ENCODE measurements around the gene MPPE1. TPM values are rescaled to one million over a fixed set of nuclear protein-coding genes. Genes with fewer than 3 reads are reported as not detected.

Gene MPPE1
- total and polyA plus RNA-seq, 2 donors from 2014 or later, result 48.1 to 71.8 TPM

DNA sequence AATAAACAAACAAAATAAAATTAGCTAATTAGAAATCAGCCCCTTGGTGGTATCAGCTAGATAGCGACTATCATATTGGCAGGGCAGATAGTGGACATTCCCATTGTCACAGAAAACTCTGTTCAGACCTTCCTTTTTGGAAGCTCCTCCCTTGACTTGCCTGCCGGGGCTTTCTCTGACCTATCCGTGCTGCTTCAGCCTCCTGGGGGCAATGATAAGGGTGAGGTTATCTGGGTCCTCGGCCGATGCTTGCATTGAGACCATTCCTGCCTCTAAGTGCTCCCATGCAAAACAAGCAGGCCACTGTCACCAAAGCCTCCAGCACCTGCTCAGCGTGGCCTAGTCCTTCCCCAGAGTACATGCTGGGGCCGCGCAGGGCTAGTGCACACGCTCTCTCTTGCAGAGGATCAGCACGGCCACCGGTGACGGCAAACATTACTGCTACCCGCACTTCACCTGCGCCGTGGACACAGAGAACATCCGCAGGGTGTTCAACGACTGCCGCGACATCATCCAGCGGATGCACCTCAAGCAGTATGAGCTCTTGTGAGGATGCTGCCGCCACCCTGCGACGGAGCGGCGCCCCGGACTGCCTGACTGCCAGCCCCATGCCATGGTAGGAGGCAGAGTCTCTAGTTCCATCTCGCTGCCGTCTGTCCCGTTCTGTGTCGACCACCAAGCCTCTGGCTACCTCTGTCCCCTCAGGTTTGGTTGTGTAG is 27.4 kb downstream of the MPPE1 start:
- DNase-seq, result no peak
- Histone ChIP-seq H3K9me3 (ENCODE audit: control insufficient read depth in 2 of 3, insufficient read depth in 1 of 3, low read length in 3 of 3) (no peaks in the 10 kb centered on the region), H3K9ac (ENCODE audit: low read length in 3 of 3) (no peak overlapping the region), H3K4me1 (ENCODE audit: control insufficient read depth in 2 of 3, insufficient read depth in 2 of 3, low read depth in 1 of 3, low read length in 3 of 3) (peaks cover 0 to 5% (median 4%) of the 10 kb centered on the region in 3 donors), H3K4me3 (ENCODE audit: low read length in 3 of 3) (no peak overlapping the region), H3K36me3 (ENCODE audit: control insufficient read depth in 2 of 3, insufficient read depth in 3 of 3, low read length in 3 of 3) (peaks cover 0 to 7% (median 6%) of the 10 kb centered on the region in 3 donors), H3K27ac (ENCODE audit: low read depth in 2 of 2, low read length in 2 of 2) (no peak overlapping the region), H3K27me3 (ENCODE audit: control insufficient read depth, insufficient read depth, low read length) (no peaks in the 10 kb centered on the region)
- no peak for FAIRE-seq
- TF ChIP-seq, protein P1, sequence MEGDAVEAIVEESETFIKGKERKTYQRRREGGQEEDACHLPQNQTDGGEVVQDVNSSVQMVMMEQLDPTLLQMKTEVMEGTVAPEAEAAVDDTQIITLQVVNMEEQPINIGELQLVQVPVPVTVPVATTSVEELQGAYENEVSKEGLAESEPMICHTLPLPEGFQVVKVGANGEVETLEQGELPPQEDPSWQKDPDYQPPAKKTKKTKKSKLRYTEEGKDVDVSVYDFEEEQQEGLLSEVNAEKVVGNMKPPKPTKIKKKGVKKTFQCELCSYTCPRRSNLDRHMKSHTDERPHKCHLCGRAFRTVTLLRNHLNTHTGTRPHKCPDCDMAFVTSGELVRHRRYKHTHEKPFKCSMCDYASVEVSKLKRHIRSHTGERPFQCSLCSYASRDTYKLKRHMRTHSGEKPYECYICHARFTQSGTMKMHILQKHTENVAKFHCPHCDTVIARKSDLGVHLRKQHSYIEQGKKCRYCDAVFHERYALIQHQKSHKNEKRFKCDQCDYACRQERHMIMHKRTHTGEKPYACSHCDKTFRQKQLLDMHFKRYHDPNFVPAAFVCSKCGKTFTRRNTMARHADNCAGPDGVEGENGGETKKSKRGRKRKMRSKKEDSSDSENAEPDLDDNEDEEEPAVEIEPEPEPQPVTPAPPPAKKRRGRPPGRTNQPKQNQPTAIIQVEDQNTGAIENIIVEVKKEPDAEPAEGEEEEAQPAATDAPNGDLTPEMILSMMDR (IDR thresholded peaks at IDR 0.05; ENCODE audit: borderline replicate concordance, extremely low read depth, insufficient read depth), result no peak
- intact Hi-C loops (cut with DNase I), result no loop called here

DNA sequence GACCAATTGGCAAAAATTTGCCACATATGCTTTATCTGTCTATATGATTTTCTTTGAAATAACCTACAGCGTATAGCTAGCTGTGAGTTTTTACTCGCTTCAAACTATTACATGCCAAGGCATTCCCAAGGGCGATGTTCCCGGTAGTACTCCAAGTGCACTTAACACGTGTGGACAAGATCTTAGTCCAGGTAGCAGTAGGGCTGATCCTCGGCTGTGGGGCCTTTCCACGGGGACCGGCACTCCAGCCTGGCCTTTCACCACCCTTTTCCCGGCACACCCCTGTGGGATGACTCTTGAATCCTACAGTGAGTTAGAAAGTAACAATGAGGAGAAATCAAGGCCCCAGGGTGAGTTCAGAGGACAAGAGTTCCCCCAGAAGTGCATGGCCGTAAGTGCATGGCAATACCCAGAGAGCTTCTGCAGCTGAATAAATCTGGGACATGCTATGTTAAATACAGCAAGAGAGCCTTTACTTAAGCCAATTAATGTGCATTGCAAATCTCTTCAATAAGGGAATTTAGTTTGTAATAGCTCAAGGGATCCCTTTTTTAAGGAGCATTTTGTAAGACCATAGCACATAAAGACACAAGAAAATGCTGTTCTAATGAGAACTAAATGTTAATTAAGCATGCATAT is 30.5 kb downstream of the MPPE1 start:
- peaks cover 0 to 2% (median 0%) of the 10 kb centered on the region in 3 donors for H3K36me3 ChIP-seq (ENCODE audit: control insufficient read depth in 2 of 3, insufficient read depth in 3 of 3, low read length in 3 of 3)
- no peak for FAIRE-seq
- no peaks in the 10 kb centered on the region for H3K27me3 ChIP-seq (ENCODE audit: control insufficient read depth, insufficient read depth, low read length)
- no peak for DNase-seq
- H3K4me3 ChIP-seq (ENCODE audit: low read length in 3 of 3), result no peak overlapping the region
- intact Hi-C loops (cut with DNase I), result no loop called here
- H3K27ac ChIP-seq (ENCODE audit: low read depth in 2 of 2, low read length in 2 of 2), result no peak overlapping the region
- no peaks in the 10 kb centered on the region for H3K9me3 ChIP-seq (ENCODE audit: control insufficient read depth in 2 of 3, insufficient read depth in 1 of 3, low read length in 3 of 3)
- TF ChIP-seq, protein P1 (IDR thresholded peaks at IDR 0.05; ENCODE audit: borderline replicate concordance, extremely low read depth, insufficient read depth), result no peak
- no peak overlapping the region for H3K9ac ChIP-seq (ENCODE audit: low read length in 3 of 3)
- no peaks in the 10 kb centered on the region for H3K4me1 ChIP-seq (ENCODE audit: control insufficient read depth in 2 of 3, insufficient read depth in 2 of 3, low read depth in 1 of 3, low read length in 3 of 3)

DNA sequence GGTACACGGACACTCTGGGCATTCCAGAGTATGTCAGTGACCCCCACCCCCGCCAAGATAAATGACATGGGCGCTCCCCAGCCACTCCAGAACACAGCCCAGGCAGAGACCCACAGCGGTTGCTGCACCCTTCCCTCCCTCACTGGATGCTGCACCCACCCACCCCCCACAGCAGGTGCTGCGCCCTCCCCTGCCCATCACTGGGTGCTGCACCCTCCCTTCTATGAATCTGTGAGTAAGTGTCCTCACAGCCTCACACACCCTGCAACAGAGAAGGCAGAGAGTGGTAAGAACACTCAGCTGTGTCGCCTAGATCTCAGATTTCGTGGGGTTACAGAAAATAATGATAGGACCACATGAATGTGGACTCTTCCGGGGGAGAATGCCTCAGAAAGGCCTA is 33.4 kb downstream of the MPPE1 start:
- Histone ChIP-seq H3K27me3 (ENCODE audit: control insufficient read depth, insufficient read depth, low read length) (no peaks in the 10 kb centered on the region), H3K4me1 (ENCODE audit: control insufficient read depth in 2 of 3, insufficient read depth in 2 of 3, low read depth in 1 of 3, low read length in 3 of 3) (no peaks in the 10 kb centered on the region), H3K9me3 (ENCODE audit: control insufficient read depth in 2 of 3, insufficient read depth in 1 of 3, low read length in 3 of 3) (no peaks in the 10 kb centered on the region), H3K9ac (ENCODE audit: low read length in 3 of 3) (no peak overlapping the region), H3K4me3 (ENCODE audit: low read length in 3 of 3) (no peak overlapping the region), H3K27ac (ENCODE audit: low read depth in 2 of 2, low read length in 2 of 2) (no peak overlapping the region), H3K36me3 (ENCODE audit: control insufficient read depth in 2 of 3, insufficient read depth in 3 of 3, low read length in 3 of 3) (peaks cover 0 to 2% (median 0%) of the 10 kb centered on the region in 3 donors)
- TF ChIP-seq, protein P1 (IDR thresholded peaks at IDR 0.05; ENCODE audit: borderline replicate concordance, extremely low read depth, insufficient read depth), result no peak
- FAIRE-seq (no peak), DNase-seq (no peak)
- intact Hi-C loops (cut with DNase I), result no loop called here
